IPS-15b (cell line): Measurements from ENCODE around the gene NF2.
A peak's percentile ranks its signal among the peaks of the same experiment; 100 is the strongest.

Experiments used
- H3K27me3 ChIP-seq: one replicate; pipeline ENCODE4 v1.6.1; 2013; ENCODE audit warnings: low read length; ENCODE audit not compliant: control insufficient read depth, insufficient read depth
- H3K36me3 ChIP-seq: one replicate; pipeline ENCODE4 v1.6.1; 2013; ENCODE audit warnings: low read length; ENCODE audit not compliant: control insufficient read depth, insufficient read depth
- H3K4me1 ChIP-seq: one replicate; pipeline ENCODE4 v1.6.1; 2013; ENCODE audit warnings: mild to moderate bottlenecking, low read length; ENCODE audit not compliant: control insufficient read depth, insufficient read depth
- H3K4me3 ChIP-seq: one replicate; pipeline ENCODE4 v1.5.1; 2013; ENCODE audit warnings: low read depth, low read length
- H3K9ac ChIP-seq: one replicate; pipeline ENCODE4 v1.6.1; 2013; ENCODE audit warnings: low read depth, mild to moderate bottlenecking, low read length
- H3K9me3 ChIP-seq: one replicate; pipeline ENCODE4 v1.6.1; 2013; ENCODE audit warnings: mild to moderate bottlenecking, low read length; ENCODE audit not compliant: control insufficient read depth, insufficient read depth

The NF2 gene

GRCh38 chr22:29604076-29604360 is 585 bp downstream of the NF2 start:
- H3K27me3 ChIP-seq = no peaks in the 10 kb centered on the region

DNA sequence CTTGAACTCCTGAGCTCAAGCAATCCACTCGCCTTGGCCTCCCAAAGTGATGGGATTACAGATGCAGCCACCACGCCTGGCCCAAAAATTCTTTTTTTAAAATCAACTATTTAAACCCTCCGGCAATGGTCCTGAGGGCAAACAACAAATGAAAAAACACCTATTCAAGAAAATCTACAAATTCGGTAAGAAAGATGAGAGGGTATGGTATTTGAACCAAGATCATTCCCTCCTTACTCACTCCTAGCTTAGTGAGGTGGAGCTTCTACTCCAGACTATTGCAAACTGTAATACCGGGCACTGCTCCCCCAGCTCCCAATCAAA is 2.1 kb downstream of the NF2 start:
- no peak overlapping the region for H3K9ac ChIP-seq
- no peaks in the 10 kb centered on the region for H3K27me3 ChIP-seq
- no peak overlapping the region for H3K4me3 ChIP-seq
- peaks cover 9% of the 10 kb centered on the region for H3K4me1 ChIP-seq
- H3K36me3 ChIP-seq = no peaks in the 10 kb centered on the region
- no peaks in the 10 kb centered on the region for H3K9me3 ChIP-seq

More at GRCh38 chr22:29604076-29604360, 585 bp downstream of the NF2 start:
- Histone ChIP-seq H3K9me3 (no peaks in the 10 kb centered on the region), H3K9ac (peak overlapping the region; percentile 73), H3K4me3 (peak overlapping the region; percentile 89), H3K4me1 (peaks cover 9% of the 10 kb centered on the region), H3K36me3 (no peaks in the 10 kb centered on the region)

DNA sequence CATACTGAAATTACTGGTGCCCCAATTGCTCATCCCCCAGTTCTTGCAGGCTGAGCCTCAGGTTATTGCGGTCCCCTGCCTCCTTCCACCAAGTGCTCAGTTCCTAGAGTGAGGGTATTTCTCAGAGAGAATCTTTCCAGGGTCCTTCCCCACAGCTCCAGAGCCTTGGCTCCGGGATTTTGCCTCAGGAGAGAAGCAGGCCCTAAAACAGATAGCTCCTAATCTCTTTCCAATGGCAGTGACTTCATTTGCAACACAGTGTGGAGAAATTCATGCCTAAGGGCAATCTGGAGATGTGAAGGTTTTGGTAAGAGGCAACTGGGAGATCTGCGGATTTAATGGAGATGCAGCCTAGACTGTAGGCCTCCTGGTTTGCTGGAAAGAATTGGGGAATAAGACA is 2.9 kb downstream of the NF2 start:
- Histone ChIP-seq H3K9me3 (no peaks in the 10 kb centered on the region), H3K9ac (peak overlapping the region; percentile 0), H3K27me3 (no peaks in the 10 kb centered on the region), H3K36me3 (no peaks in the 10 kb centered on the region), H3K4me3 (no peak overlapping the region), H3K4me1 (peaks cover 9% of the 10 kb centered on the region)

GRCh38 chr22:29607426-29607825 is 4.0 kb downstream of the NF2 start:
- peaks cover 9% of the 10 kb centered on the region for H3K4me1 ChIP-seq
- no peaks in the 10 kb centered on the region for H3K9me3 ChIP-seq
- H3K4me3 ChIP-seq = no peak overlapping the region
- no peak overlapping the region for H3K9ac ChIP-seq
- H3K27me3 ChIP-seq = no peaks in the 10 kb centered on the region
- no peaks in the 10 kb centered on the region for H3K36me3 ChIP-seq

DNA sequence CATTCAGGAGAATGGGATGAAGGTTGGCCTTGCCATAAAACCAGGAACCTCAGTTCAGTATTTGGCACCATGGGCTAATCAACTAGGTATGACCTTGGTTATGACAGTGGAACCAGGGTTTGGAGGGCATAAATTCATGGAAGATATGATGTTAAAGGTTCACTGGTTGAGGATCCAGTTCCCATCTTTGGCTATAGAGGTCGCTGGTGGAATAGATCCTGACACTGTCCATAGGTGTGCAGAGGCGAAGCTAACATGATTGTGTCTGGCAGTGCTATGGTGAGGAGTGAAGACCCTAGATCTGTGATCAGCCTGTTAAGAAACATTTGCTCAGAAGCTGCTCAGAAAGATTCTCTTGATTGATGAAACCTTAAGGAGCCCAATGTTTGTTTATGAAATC is 5.7 kb downstream of the NF2 start:
- H3K27me3 ChIP-seq = no peaks in the 10 kb centered on the region
- H3K36me3 ChIP-seq = no peaks in the 10 kb centered on the region
- H3K4me3 ChIP-seq = no peak overlapping the region

DNA sequence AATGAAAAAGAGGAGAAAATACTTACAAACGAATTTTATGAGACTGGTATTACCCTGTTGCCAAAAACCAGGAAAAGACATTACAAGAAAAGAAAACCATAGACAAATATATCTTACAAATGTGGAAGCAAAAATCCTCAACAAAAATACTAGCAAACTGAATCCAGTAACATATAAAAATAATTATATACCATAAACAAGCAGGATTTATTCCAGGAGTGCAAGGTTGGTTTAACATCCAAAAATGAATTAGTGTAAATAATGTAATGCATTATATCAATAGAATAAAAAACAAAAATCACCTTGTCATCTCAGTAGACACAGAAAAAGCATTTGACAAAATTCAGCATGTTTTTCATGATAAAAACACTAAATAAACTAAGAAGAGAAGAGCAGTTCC is 7.3 kb downstream of the NF2 start:
- Histone ChIP-seq H3K4me3 (no peak overlapping the region), H3K27me3 (no peaks in the 10 kb centered on the region), H3K36me3 (no peaks in the 10 kb centered on the region), H3K9me3 (no peaks in the 10 kb centered on the region), H3K9ac (no peak overlapping the region), H3K4me1 (peaks cover 6% of the 10 kb centered on the region)

More for the DNA sequence above, 5.7 kb downstream of the NF2 start:
- Histone ChIP-seq H3K9me3 (no peaks in the 10 kb centered on the region), H3K4me1 (peaks cover 9% of the 10 kb centered on the region), H3K9ac (no peak overlapping the region)

DNA sequence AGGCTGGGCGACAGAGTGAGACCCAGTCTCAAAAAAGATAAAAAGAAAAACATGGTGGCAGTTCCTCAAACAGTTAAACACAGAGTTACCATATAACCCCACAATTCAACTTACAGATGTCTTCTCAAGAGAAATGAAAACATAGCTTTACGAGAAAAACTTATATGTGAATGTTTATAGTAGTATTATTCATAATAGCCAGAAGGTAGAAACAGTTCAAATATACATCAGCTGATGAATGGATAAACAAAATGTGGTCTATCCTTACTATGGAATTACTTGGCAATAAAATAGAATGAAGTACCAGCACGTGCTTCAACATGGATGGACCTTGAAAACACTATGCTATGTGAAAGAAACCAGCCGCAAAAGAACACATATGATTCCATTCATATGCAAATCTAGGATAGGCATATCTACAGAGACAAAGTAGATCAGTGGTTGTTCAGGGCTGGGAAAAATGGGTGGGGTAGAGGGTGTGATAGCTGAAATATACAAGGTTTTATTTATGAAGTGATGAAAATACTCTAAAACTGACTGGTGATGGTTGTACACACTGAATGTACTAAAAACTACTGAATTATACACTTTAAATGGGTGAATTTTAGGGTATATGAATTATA is 12.4 kb downstream of the NF2 start:
- no peaks in the 10 kb centered on the region for H3K27me3 ChIP-seq
- H3K4me1 ChIP-seq = peaks cover 5% of the 10 kb centered on the region
- no peak overlapping the region for H3K4me3 ChIP-seq
- H3K9me3 ChIP-seq = no peaks in the 10 kb centered on the region
- H3K9ac ChIP-seq = no peak overlapping the region
- H3K36me3 ChIP-seq = no peaks in the 10 kb centered on the region

DNA sequence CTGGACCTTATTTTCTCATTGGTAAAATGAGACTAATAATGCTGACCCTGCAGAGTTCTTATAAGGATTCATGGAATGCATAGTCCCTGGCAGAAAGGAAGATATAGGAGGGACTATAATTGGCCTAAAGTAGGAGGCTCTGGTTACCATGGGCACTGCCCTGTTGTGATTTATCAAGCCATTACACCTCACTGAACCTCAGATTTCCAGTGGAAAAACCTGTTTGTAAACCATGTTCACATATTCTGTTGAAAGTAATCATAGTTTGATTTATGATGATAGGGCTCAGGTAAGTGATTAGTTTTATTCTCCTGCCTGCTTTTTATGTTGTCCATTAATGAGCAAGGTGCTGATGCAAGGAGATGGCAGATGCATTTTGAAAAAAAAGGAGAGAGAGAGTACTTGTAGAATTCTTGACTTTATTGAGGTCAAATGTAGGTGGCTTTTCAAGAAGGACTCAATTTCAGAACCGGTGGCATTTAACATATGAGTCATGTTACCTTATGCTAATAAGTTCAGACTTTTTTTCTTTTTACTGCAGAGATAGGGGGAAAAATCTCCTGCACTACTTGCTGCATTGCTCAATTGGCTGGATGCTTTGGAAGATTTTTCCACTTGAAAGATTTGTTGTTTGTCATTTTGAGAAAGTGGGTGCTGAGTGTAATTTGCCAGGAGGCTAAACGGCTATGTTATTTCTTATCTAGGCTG is 14.6 kb downstream of the NF2 start:
- no peak overlapping the region for H3K9ac ChIP-seq
- H3K27me3 ChIP-seq = no peaks in the 10 kb centered on the region
- H3K9me3 ChIP-seq = no peaks in the 10 kb centered on the region
- peaks cover 5% of the 10 kb centered on the region for H3K4me1 ChIP-seq
- no peak overlapping the region for H3K4me3 ChIP-seq
- no peaks in the 10 kb centered on the region for H3K36me3 ChIP-seq

DNA sequence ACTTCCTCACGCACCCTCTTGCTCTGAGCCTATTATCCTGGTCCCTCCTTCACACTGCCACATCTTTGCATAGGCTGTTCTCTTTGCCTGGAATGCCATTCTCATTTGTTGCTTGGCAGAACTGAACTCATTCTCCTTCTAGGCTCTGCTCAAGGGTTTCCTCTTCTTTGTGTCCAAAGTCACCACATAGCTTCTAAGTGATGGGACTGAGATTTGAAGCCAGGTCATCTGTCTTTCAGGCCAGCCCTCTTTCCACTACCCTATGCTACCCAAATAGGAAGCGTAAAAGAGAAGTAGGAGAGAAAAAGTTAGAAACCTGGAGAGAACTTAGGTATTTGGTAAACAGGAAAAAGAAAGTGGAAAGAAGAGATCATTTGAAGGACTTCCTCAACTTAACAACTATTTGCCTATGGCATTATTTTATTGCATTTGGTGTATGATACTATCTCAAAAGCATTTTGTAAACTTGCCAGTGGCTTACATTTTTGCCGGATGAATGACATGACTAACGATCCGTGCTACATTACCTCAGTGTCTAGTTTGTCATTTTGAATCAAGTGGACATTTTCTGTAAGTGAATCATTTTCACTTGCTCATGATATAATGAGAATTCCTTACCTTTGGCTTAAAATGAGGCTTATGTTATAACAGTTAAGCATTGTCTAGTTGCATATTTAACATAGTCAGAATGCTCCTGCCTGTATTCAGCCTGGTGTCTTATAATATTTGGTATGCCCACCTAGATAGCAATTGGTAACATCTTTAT is 18.5 kb downstream of the NF2 start:
- Histone ChIP-seq H3K9me3 (no peaks in the 10 kb centered on the region), H3K4me1 (peaks cover 12% of the 10 kb centered on the region), H3K36me3 (no peaks in the 10 kb centered on the region), H3K27me3 (no peaks in the 10 kb centered on the region), H3K9ac (no peak overlapping the region), H3K4me3 (no peak overlapping the region)

DNA sequence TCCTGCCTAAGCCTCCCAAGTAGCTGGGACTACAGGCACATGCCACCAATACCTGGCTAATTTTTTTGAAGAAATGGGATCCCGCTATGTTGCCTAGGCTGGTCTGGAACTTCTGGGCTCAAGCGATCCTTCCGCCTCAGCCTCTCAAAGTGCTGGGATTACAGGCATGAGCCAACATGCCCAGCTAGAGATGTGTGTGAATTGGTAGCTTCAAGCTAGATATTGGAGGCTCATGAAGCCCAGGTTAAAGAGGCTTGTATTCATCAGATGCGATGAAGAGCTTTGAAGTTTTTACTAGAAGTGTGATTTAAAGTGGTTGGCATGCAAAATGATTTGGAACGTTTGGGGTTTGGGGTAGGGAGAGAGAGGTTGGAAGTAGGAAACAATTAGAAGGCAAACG is 19.6 kb downstream of the NF2 start:
- no peak overlapping the region for H3K4me3 ChIP-seq
- H3K9me3 ChIP-seq = no peaks in the 10 kb centered on the region
- H3K9ac ChIP-seq = no peak overlapping the region
- no peaks in the 10 kb centered on the region for H3K27me3 ChIP-seq
- peaks cover 15% of the 10 kb centered on the region for H3K4me1 ChIP-seq
- no peaks in the 10 kb centered on the region for H3K36me3 ChIP-seq

- H3K36me3 ChIP-seq = no peaks in the 10 kb centered on the region
- peaks cover 14% of the 10 kb centered on the region for H3K4me1 ChIP-seq
- no peaks in the 10 kb centered on the region for H3K9me3 ChIP-seq
- no peak overlapping the region for H3K9ac ChIP-seq
- H3K27me3 ChIP-seq = no peaks in the 10 kb centered on the region
- H3K4me3 ChIP-seq = no peak overlapping the region
Observed at GRCh38 chr22:29623553-29624169, 20.2 kb downstream of the NF2 start.
